Measurements from ENCODE around the gene IWS1. TPM values are rescaled to one million over a fixed set of nuclear protein-coding genes. Genes with fewer than 3 reads are reported as not detected.

Gene IWS1
- total RNA-seq, 2 donors from 2014 or later, result 32.4 to 37.8 TPM

DNA sequence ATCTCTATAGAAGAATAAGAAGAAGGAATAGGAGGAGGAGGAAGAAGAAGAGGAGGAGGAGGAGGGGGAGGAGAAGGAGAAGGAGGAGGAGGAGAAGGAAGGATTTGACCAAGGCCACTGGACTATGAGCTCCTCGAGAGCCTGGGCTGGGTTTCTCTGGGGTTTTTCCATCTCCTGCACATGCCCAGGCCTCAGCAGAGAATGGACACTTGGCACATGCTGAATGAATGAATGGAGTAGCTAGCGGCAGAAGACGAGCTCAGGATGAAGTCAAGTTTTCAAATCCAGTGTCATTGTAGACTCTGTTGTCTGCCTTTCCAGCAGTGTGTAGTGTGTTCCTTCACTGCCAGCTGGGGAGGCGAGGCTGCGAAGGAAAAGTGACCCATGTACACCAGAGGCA lies 11.4 kb upstream of the IWS1 start:
- intact Hi-C loops (cut with DNase I), result no loop called here
- no peak overlapping the region for H3K4me3 ChIP-seq
- no peaks in the 10 kb centered on the region for H3K36me3 ChIP-seq
- H3K27ac ChIP-seq, result no peak overlapping the region
- no peak for DNase-seq
- peaks cover 7% of the 10 kb centered on the region for H3K4me1 ChIP-seq
- no peaks in the 10 kb centered on the region for H3K9me3 ChIP-seq
- peak overlapping the region in 1 of 2 donors; percentile 94 for H3K9ac ChIP-seq (ENCODE audit: low read depth in 2 of 2, low read length in 2 of 2)
- H3K27me3 ChIP-seq, result no peaks in the 10 kb centered on the region
- TF ChIP-seq, protein P1, sequence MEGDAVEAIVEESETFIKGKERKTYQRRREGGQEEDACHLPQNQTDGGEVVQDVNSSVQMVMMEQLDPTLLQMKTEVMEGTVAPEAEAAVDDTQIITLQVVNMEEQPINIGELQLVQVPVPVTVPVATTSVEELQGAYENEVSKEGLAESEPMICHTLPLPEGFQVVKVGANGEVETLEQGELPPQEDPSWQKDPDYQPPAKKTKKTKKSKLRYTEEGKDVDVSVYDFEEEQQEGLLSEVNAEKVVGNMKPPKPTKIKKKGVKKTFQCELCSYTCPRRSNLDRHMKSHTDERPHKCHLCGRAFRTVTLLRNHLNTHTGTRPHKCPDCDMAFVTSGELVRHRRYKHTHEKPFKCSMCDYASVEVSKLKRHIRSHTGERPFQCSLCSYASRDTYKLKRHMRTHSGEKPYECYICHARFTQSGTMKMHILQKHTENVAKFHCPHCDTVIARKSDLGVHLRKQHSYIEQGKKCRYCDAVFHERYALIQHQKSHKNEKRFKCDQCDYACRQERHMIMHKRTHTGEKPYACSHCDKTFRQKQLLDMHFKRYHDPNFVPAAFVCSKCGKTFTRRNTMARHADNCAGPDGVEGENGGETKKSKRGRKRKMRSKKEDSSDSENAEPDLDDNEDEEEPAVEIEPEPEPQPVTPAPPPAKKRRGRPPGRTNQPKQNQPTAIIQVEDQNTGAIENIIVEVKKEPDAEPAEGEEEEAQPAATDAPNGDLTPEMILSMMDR (IDR thresholded peaks at IDR 0.05), result no peak

DNA sequence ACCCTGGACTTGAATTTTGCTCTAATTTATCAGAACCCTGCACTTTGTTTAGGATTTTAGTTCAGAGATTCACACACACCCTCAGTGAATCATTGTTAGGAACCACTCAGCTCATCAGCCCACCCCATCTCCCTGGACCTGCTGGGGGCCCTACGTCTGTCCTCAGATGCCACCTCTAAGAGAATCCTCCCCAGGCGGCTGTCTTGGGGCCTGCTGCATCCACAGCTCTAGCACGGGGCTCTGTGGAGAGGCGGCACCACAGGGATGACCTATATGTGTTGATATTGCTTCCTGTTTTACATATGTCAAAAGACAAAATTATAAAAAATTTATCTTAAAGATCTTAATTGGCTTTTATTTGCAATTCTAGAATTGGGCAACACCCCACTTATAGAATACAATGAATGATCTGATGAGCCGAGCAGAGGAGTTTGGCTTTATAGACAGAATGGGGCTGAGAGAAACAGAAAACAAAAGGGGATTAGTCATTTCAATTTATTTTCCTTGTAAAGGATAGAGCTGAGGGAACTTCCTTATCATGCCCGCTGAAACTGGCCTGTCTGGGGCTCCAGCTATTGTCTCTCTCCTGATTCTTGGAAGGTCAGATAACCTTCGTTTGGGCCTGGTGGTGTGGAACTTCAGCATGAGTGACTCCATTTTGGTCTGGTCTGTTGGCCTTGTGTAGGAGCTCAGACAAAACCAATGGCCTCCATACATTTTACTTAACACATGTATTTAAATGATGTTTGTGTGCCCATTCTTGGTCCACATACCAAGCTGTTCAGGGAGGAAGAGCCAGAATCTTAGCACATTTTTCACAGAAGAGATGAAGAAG lies 10.6 kb upstream of the IWS1 start:
- peak overlapping the region; percentile 46 for H3K4me3 ChIP-seq
- intact Hi-C loops (cut with DNase I), result no loop called here
- peak overlapping the region; percentile 93 for H3K27ac ChIP-seq
- no peak for DNase-seq
- peaks cover 3% of the 10 kb centered on the region for H3K4me1 ChIP-seq
- H3K9me3 ChIP-seq, result no peaks in the 10 kb centered on the region
- no peaks in the 10 kb centered on the region for H3K27me3 ChIP-seq
- H3K9ac ChIP-seq (ENCODE audit: low read depth in 2 of 2, low read length in 2 of 2), result peak overlapping the region; percentile 70 to 94
- TF ChIP-seq, protein P1 (IDR thresholded peaks at IDR 0.05), result no peak
- H3K36me3 ChIP-seq, result no peaks in the 10 kb centered on the region

- intact Hi-C loops (cut with DNase I), result no loop called here
- H3K36me3 ChIP-seq, result no peaks in the 10 kb centered on the region
- peak overlapping the region; percentile 93 for H3K27ac ChIP-seq
- H3K9me3 ChIP-seq, result no peaks in the 10 kb centered on the region
- H3K4me3 ChIP-seq, result peak overlapping the region; percentile 46
- TF ChIP-seq, protein P1 (IDR thresholded peaks at IDR 0.05), result no peak
- peak; percentile 59 for DNase-seq
- no peaks in the 10 kb centered on the region for H3K27me3 ChIP-seq
- peak overlapping the region; percentile 70 to 94 for H3K9ac ChIP-seq (ENCODE audit: low read depth in 2 of 2, low read length in 2 of 2)
- no peaks in the 10 kb centered on the region for H3K4me1 ChIP-seq
These were observed 9.6 kb upstream of the IWS1 start for GRCh38 chr2:127535918-127536317.

GRCh38 chr2:127535422-127535901 lies 9.2 kb upstream of the IWS1 start, which contains the start of gene MYO7B:
Gene MYO7B (plus strand): TSS chr2:127535683. CDS start chr2:127559723, 24,040 bp downstream.
- peak; percentile 91 for DNase-seq
- intact Hi-C loops (cut with DNase I), result no loop called here
- H3K9ac ChIP-seq (ENCODE audit: low read depth in 2 of 2, low read length in 2 of 2), result peak within 1 kb of the TSS; percentile 70 to 94
- peak within 1 kb of the TSS; percentile 46 for H3K4me3 ChIP-seq
- no peaks in the 10 kb centered on the region for H3K9me3 ChIP-seq
- TF ChIP-seq, protein P1 (IDR thresholded peaks at IDR 0.05), result no peak
- H3K27ac ChIP-seq, result peak within 1 kb of the TSS; percentile 93
- H3K36me3 ChIP-seq, result no peaks in the 10 kb centered on the region
- H3K27me3 ChIP-seq, result no peaks in the 10 kb centered on the region
- H3K4me1 ChIP-seq, result no peaks in the 10 kb centered on the region

DNA sequence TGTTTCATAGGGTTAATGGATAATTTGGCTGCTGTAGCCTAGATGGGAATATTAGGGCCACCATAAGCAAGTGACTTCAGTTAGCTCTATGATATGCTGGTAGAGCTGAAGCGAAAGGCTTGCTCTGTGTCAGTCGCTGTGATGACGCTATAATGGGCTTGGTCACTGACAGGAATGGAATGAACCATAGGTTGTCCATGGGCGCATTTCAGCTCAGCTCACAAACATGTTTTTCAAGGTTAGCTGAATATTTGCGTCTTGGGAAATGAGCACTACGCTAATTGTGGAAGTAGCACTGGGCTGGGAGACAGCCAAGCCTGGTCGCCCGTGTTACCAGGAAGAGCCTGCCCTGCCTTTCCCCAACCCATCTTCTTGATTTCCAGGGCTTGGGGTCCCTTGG lies 6.0 kb upstream of the IWS1 start:
- Histone ChIP-seq H3K4me1 (no peaks in the 10 kb centered on the region), H3K27ac (no peak overlapping the region)

More for the DNA sequence above, 6.0 kb upstream of the IWS1 start:
- no peak overlapping the region for H3K4me3 ChIP-seq
- no peaks in the 10 kb centered on the region for H3K9me3 ChIP-seq
- TF ChIP-seq, protein P1 (IDR thresholded peaks at IDR 0.05), result no peak
- H3K9ac ChIP-seq (ENCODE audit: low read depth in 2 of 2, low read length in 2 of 2), result no peak overlapping the region
- intact Hi-C loops (cut with DNase I), result no loop called here
- no peak for DNase-seq
- H3K27me3 ChIP-seq, result no peaks in the 10 kb centered on the region
- no peaks in the 10 kb centered on the region for H3K36me3 ChIP-seq
